HG02610 (cell line): ENCODE measurements around the gene NCBP3.
"Not testable (repeated sequence)": the region's sequence is repeated elsewhere in the genome, so short reads cannot be mapped to it uniquely, and the experiment has no call there.

Experiments
- ATAC-seq: cut with Tn5 transposase; IDR thresholded peaks from one replicate; pipeline ENCODE4 v1.9.1; 2021; ENCODE audit warnings: mild to moderate bottlenecking, moderate library complexity; ENCODE audit not compliant: unreplicated experiment

The NCBP3 gene

DNA sequence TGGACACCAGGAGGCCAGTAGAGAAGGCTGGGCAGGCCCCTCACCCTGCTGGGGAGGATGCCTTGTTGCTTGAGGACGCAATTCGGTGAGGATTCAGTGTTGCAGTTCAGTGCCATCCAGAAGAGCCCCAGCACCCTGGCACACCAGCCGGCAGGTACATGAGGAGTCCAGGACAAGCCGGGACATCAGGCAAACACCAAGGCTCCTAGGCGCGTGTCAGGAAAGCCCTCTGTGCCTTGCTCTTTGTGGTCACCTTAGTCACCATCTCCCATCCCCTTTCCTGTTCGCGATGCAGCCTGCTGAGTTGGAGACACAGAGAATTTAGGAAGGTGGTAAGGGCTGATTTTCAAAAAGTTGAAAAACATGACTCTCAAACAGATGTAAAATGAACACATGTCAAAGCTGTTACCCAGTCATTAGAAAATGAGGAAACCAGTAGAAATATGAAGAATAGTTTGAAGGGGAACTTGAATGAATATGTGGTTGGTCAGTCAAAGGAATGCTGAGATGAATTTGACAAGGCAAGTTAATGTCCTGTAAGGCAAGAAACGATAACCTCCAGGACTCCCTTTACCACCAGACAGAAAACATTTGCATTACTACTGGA is 2.3 kb upstream of the NCBP3 start:
- no peak for ATAC-seq

- no peak for ATAC-seq
Observed at GRCh38 chr17:3847165-3847670, 1.2 kb upstream of the NCBP3 start.

- ATAC-seq = no peak
Observed at GRCh38 chr17:3846437-3847164, 555 bp upstream of the NCBP3 start.

DNA sequence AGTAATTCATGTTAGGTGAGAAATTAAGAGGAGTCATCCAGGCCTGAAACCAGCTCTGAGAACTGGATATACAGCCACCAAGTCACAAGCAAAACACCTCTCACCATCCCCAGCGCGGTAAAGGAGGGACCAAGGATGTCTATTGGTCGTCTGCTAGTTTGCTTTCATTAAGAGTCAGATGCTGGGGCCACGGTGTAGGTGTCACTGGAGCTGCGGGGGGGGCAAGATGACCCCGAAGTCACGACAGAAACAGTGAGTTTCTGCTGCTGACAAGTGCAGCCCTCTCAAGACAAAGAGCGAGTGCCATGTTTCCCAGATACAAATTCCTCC is 790 bp downstream of the NCBP3 start:
- no peak for ATAC-seq

DNA sequence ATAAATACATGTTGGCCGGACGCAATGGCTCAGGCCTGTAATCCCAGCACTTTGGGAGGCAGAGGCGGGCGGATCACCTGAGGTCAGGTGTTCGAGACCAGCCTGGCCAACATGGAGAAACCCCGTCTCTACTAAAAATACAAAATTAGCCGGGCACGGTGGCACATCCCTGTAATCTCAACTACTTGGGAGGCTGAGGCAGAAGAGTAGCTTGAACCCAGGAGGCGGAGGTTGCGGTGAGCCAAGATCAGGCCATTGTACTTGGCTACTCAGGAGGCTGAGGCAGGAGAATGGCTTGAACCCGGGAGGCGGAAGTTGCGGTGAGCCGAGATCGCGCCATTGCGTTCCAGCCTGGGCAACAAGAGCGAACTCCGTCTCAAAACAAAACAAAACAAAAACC is 1.5 kb downstream of the NCBP3 start:
- ATAC-seq = not testable (repeated sequence)

GRCh38 chr17:3843935-3844516 is 2.0 kb downstream of the NCBP3 start:
- ATAC-seq = no peak

- no peak for ATAC-seq
Observed at GRCh38 chr17:3838206-3838605, 7.8 kb downstream of the NCBP3 start.

DNA sequence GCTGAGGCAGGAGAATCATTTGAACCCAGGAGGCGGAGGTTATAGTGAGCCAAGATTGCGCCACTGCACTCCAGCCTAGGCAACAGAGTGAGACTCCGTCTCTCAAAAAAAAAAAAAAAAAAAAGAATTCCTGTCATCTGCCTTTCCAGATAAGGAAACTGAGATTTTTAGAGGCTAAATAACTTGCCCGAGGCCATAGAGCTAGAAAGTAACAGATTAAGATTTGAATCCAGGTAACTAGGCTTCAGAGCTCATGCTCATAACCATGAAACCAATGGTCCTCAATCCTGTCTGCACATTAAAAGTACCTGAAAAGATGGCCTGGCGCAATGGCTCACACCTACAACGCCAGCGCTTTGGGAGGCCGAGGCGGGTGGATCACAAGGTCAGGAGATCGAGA is 9.5 kb downstream of the NCBP3 start:
- ATAC-seq = no peak

GRCh38 chr17:3835410-3836229 is 10.4 kb downstream of the NCBP3 start:
- ATAC-seq = no peak

DNA sequence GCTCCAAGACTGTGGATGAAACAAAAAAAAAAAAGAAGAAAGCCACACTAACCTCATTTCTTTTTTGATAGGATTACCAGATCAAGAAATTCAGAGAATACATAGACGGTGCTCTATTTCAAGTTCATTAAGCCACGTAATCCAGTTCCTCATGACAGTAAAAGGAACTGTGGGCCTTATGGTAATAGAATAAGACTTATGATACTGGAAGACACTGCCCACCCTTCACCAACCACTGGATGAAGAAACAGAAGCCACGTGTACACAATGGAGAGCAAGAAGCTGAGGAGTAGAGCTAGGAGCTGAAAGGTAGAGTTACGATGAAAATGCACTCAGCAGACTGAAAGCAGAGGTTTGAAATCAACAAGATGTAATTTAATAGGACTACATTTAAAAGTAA is 11.2 kb downstream of the NCBP3 start:
- ATAC-seq = no peak

GRCh38 chr17:3828852-3829232 is 17.2 kb downstream of the NCBP3 start:
- ATAC-seq = no peak

DNA sequence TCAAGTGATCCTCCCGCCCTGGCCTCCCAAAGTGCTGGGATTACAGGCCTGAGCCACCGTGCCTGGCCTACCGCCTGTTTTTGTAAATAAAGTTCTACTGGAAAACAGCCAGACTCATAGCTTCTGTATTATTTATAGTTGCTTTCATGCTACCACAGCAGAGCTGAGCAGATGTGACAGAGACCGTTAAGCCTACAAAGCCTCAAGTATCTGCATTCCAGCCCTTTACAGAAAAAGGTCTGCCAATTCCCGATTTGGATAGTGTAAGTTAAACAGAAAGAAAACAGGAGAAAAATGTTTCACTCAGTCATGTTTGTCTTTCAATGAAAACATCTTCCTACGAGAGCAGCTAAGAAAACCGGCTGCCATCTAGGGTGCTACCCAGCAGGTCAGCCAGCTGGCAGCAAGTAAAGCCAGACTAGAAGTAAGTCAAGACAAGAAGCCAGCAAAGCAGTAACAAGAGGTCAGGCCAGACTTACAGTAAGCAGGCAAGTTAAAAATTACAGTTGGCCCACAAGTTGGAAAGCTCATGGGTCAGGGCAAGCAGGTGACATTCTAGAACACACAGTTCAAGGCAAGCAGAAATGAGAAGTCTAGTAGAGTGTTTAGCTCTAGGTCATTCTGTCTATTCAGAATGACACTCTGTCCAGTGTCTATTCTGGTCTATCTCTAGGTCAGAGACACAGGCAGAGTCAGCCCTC is 17.7 kb downstream of the NCBP3 start:
- ATAC-seq = no peak

- ATAC-seq = no peak
Observed at GRCh38 chr17:3827124-3827773, 18.8 kb downstream of the NCBP3 start.

GRCh38 chr17:3826191-3826590 is 19.9 kb downstream of the NCBP3 start:
- no peak for ATAC-seq

DNA sequence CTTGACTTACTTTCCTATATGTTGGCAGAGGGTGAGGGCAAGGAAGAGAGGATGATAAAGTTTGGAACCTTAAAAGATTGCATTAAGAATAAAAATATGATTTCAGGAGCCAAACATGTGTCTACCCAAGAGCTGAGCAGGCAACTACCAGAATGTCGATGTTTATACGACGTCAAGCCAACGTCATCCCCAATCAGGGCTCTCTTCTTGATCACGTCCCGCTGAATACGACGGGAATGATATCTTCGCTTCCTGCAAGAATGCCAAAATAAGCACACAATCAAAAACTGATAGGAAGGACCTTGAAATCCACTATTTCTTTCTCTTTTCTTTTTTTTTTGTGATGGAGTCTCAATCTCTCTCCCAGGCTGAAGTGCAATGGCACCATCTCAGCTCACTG is 24.9 kb downstream of the NCBP3 start:
- ATAC-seq = no peak

GRCh38 chr17:3818786-3819185 is 27.3 kb downstream of the NCBP3 start:
- no peak for ATAC-seq

DNA sequence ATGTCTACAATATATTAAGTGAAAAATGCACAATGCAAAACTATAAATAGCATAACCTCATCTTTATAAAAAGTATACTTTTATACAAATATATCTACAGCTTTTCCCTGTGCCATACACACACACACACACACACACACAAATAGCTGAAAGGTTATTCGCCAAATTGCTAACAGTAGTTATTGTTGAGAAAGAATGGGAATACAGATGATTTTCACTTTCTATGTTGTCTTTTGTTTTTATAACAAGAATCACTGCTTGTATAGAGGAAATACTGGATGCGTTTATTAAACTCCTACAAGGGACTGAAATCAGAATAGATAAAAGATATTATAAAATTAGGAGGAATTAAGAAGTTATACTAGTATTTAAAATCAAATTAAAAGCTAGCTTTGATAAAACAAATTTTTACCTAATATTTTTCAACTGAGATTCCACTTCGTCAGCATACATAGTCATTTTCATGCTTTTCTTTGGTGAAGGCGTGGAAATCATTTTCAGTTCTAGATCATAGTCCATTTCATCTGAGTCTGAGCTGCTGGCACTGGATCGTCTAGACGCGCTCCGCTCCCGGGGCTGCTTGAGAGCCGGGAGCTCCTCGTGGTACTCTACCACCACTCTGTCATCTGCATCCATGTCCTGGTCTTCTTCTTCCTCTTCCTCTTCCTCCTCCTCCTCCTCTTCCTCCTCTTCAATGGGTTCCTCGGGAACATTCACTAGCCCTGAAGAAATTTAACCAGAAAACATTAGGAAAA is 28.0 kb downstream of the NCBP3 start:
- ATAC-seq = no peak

- ATAC-seq = no peak
Observed at GRCh38 chr17:3815925-3816324, 30.1 kb downstream of the NCBP3 start.

DNA sequence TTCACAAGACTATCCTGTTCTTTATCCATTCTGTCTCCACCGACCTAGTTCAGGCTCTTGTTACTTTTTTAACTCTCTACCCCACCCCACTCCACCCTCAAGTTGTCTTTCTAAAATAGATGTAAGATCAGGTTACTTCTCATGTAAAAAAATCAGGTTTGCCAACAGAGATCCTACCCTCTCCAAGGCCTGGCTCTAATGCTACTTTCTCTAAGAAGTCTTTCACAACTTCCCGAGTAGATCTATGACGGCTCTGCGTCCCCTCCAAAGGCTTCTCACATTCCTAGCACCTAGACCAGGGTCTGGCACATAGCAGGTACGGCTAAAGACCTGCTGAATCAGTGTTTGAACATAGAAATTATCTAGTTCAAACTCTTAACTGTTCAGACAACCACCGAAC is 30.9 kb downstream of the NCBP3 start:
- no peak for ATAC-seq

DNA sequence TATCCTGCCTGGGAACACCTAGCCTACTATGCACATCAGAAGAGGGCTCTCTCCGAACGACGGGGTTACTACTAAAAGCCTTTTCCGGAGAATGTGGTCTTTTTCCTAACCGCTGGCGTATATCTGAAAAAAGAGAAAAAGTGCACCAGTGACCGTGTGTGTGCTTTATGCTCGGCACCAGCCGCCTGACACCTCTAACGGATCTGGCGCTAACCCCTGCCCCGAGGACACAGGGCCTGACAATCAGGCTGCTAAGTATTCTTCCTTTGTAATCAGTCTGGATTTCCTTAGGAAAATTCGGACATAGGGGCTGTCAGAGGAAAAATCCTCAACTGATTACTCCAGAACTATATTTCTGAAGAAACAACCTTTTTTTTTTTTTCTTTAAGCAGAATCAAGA is 31.7 kb downstream of the NCBP3 start:
- ATAC-seq = no peak
